ENCODE data around the gene CMC2. TPM values are rescaled to one million over a fixed set of nuclear protein-coding genes. Genes with fewer than 3 reads are reported as not detected.

CMC2 gene
- total and polyA plus RNA-seq, 2 of the 13 experiments (the other 11 are each of a cell fraction or from before 2014, with no cell fraction given) = 116 to 129 TPM

GRCh38 chr16:81035975-81036750, 29.5 kb upstream of the CMC2 start (continued):
- TF ChIP-seq NFAT5 (CRISPR knock-in tag; IDR thresholded peaks at IDR 0.05) (peak; percentile 44; the same call in 1 of the 2 replicates), THAP8 (CRISPR knock-in tag; IDR thresholded peaks at IDR 0.05; ENCODE audit: borderline replicate concordance) (no peak), ZNF816 (CRISPR knock-in tag; IDR thresholded peaks at IDR 0.05; ENCODE audit: borderline replicate concordance) (no peak), ZNF362 (CRISPR knock-in tag; IDR thresholded peaks at IDR 0.05; ENCODE audit: borderline replicate concordance) (no peak), MTF2 (CRISPR knock-in tag; IDR thresholded peaks at IDR 0.05; ENCODE audit: borderline replicate concordance) (no peak), MXD1 (CRISPR knock-in tag; IDR thresholded peaks at IDR 0.05) (0 out of 2 replicates have a peak, but pooled peaks have one; percentile 50), PCBP2 (optimal IDR thresholded peaks at IDR 0.05; ENCODE audit: low read depth, low read length, poor library complexity, severe bottlenecking) (no peak), GLMP (CRISPR knock-in tag; IDR thresholded peaks at IDR 0.05; ENCODE audit: borderline replicate concordance) (no peak), GLI4 (CRISPR knock-in tag; IDR thresholded peaks at IDR 0.05; ENCODE audit: borderline replicate concordance) (0 out of 2 replicates have a peak, but pooled peaks have one; percentile 5), EP300 (IDR thresholded peaks at IDR 0.05; ENCODE audit: low read depth in 2 of 2, low read length in 2 of 2) (no peak), EP300 (CRISPR knock-in tag; IDR thresholded peaks at IDR 0.05; ENCODE audit: borderline replicate concordance) (no peak), ZNF160 (CRISPR knock-in tag; IDR thresholded peaks at IDR 0.05) (no peak; the same call in 1 of the 2 replicates)
- TF ChIP-seq, protein P1, sequence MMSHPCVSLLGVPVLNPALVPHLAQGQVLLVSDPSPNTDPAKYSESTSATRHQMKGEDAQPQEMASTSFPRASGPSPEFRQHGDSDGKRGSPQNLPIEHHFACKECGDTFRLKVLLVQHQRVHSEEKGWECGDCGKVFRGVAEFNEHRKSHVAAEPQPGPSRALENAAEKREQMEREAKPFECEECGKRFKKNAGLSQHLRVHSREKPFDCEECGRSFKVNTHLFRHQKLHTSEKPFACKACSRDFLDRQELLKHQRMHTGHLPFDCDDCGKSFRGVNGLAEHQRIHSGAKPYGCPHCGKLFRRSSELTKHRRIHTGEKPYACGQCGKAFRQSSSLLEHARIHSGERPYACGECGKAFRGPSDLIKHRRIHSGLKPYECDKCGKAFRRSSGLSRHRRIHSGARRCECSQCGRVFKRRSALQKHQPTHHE (CRISPR knock-in tag; IDR thresholded peaks at IDR 0.05; ENCODE audit: borderline replicate concordance) = no peak
- TF ChIP-seq, protein P2, sequence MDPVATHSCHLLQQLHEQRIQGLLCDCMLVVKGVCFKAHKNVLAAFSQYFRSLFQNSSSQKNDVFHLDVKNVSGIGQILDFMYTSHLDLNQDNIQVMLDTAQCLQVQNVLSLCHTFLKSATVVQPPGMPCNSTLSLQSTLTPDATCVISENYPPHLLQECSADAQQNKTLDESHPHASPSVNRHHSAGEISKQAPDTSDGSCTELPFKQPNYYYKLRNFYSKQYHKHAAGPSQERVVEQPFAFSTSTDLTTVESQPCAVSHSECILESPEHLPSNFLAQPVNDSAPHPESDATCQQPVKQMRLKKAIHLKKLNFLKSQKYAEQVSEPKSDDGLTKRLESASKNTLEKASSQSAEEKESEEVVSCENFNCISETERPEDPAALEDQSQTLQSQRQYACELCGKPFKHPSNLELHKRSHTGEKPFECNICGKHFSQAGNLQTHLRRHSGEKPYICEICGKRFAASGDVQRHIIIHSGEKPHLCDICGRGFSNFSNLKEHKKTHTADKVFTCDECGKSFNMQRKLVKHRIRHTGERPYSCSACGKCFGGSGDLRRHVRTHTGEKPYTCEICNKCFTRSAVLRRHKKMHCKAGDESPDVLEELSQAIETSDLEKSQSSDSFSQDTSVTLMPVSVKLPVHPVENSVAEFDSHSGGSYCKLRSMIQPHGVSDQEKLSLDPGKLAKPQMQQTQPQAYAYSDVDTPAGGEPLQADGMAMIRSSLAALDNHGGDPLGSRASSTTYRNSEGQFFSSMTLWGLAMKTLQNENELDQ (CRISPR knock-in tag; IDR thresholded peaks at IDR 0.05; ENCODE audit: borderline replicate concordance) = no peak
